Keratinocyte (primary cell): ENCODE results near the gene FAM107B. TPM values are rescaled to one million over a fixed set of nuclear protein-coding genes. Genes with fewer than 3 reads are reported as not detected.

Experiments
- DNase-seq: peaks from one replicate; pipeline ENCODE4 v3.0.0-alpha.2; 2011; ENCODE audit warnings: low read depth, missing footprints, low spot score
- FAIRE-seq: peaks from 2 replicates; lab custom pipeline; 2011; peaks lifted over from hg19 to GRCh38; lab: Jason Lieb, UNC
- H2AFZ ChIP-seq: 2 replicates; pipeline ENCODE4 v1.6.0; 2012; ENCODE audit warnings: low read length, control low read depth, inconsistent platforms; ENCODE audit not compliant: control insufficient read depth
- H3K27ac ChIP-seq: 2 replicates; pipeline ENCODE4 v1.5.1; 2011; ENCODE audit warnings: low read length; ENCODE audit not compliant: control insufficient read depth, insufficient read depth
- H3K27me3 ChIP-seq: 3 replicates; pipeline ENCODE4 v1.6.0; 2011; ENCODE audit warnings: low read length; ENCODE audit not compliant: control insufficient read depth, insufficient read depth; ENCODE audit errors: extremely low read depth
- H3K36me3 ChIP-seq, 2 experiments: 2 replicates in 1 of 2; 3 replicates in 1 of 2; pipeline ENCODE4 v1.5.1; 2011; ENCODE audit warnings: low read length in 2 of 2, mild to moderate bottlenecking in 1 of 2; ENCODE audit not compliant: control insufficient read depth in 2 of 2, insufficient read depth in 2 of 2; ENCODE audit errors: extremely low read depth in 1 of 2
- H3K4me1 ChIP-seq: 3 replicates; pipeline ENCODE4 v1.5.1; 2011; ENCODE audit warnings: low read length; ENCODE audit not compliant: control insufficient read depth, insufficient read depth; ENCODE audit errors: extremely low read depth
- H3K4me2 ChIP-seq: 3 replicates; pipeline ENCODE4 v1.6.0; 2011; ENCODE audit warnings: low read depth, low read length; ENCODE audit not compliant: control insufficient read depth, insufficient read depth; ENCODE audit errors: extremely low read depth
- H3K4me3 ChIP-seq, 3 experiments: fragments of 200-600 bp in 1 of 3; sonication (generic) in 1 of 3; 2 replicates in 2 of 3; 3 replicates in 1 of 3; pipeline ENCODE4 v1.5.1; 2011 to 2016; ENCODE audit warnings: low read length in 3 of 3, mild to moderate bottlenecking in 3 of 3, control low read depth in 2 of 3, inconsistent platforms in 1 of 3, low read depth in 1 of 3, mixed read lengths in 1 of 3, mixed run types in 1 of 3, moderate library complexity in 1 of 3; ENCODE audit not compliant: control insufficient read depth in 2 of 3, insufficient read depth in 2 of 3; ENCODE audit errors: extremely low read depth in 1 of 3
- H3K79me2 ChIP-seq: 2 replicates; pipeline ENCODE4 v1.6.0; 2012; ENCODE audit warnings: low read length; ENCODE audit not compliant: control insufficient read depth, insufficient read depth
- H3K9ac ChIP-seq: 3 replicates; pipeline ENCODE4 v1.6.0; 2011; ENCODE audit warnings: low read length; ENCODE audit not compliant: control insufficient read depth, insufficient read depth; ENCODE audit errors: extremely low read depth
- H3K9me1 ChIP-seq: 3 replicates; pipeline ENCODE4 v1.6.0; 2011; ENCODE audit warnings: low read length; ENCODE audit not compliant: control insufficient read depth, insufficient read depth; ENCODE audit errors: extremely low read depth
- H3K9me3 ChIP-seq: 2 replicates; pipeline ENCODE4 v1.5.1; 2012; ENCODE audit warnings: low read depth, low read length; ENCODE audit not compliant: control insufficient read depth
- H4K20me1 ChIP-seq: 3 replicates; pipeline ENCODE4 v1.6.0; 2011; ENCODE audit warnings: low read length; ENCODE audit not compliant: control insufficient read depth, insufficient read depth; ENCODE audit errors: extremely low read depth
- EZH2 ChIP-seq: IDR thresholded peaks from one replicate; pipeline ENCODE4 v1.6.1; 2012; ENCODE audit warnings: inconsistent platforms, mild to moderate bottlenecking, low read length, moderate library complexity
- dilution Hi-C: fragments of 300-500 bp; cut with MboI; formaldehyde crosslinking; loops from one replicate; pipeline ENCODE4 v1.7.0; 2020; ENCODE audit warnings: low sequenced_read_pairs; ENCODE audit not compliant: extremely low pct_ligation_motif_present
- polyA plus RNA-seq, 5 experiments: library from polyadenylated mRNA; depleted of rRNA in 3 of 5; stranded (reverse) in 3 of 5; stranded (forward) in 1 of 5; unstranded in 1 of 5; fragments of >200 nt; gene quantifications; 1 replicate in 1 of 5; 2 replicates in 3 of 5; 3 replicates in 1 of 5; pipeline versions ENCODE4 v1.2.1 to v1.2.3, GENCODE V29; 2011 to 2012; ENCODE audit warnings: missing spikeins in 2 of 5, low read depth in 1 of 5, low replicate concordance in 1 of 5
- TF ChIP-seq, protein P1 (sequence below), 3 experiments: IDR thresholded peaks in 1 of 3; conservative IDR thresholded peaks in 1 of 3; optimal IDR thresholded peaks in 1 of 3; 2 replicates in 2 of 3; 3 replicates in 1 of 3; pipeline versions ENCODE3 to v1.5.1; 2011; ENCODE audit warnings: low read length in 3 of 3, mild to moderate bottlenecking in 3 of 3, moderate library complexity in 2 of 3, control low read depth in 1 of 3, inconsistent platforms in 1 of 3; ENCODE audit not compliant: insufficient read depth in 2 of 3; ENCODE audit errors: extremely low read depth in 1 of 3

The FAM107B gene
- polyA plus RNA-seq, 1 donor (not counting 4 experiments of a cell fraction or from before 2014, with no cell fraction given): 8.7 TPM

DNA sequence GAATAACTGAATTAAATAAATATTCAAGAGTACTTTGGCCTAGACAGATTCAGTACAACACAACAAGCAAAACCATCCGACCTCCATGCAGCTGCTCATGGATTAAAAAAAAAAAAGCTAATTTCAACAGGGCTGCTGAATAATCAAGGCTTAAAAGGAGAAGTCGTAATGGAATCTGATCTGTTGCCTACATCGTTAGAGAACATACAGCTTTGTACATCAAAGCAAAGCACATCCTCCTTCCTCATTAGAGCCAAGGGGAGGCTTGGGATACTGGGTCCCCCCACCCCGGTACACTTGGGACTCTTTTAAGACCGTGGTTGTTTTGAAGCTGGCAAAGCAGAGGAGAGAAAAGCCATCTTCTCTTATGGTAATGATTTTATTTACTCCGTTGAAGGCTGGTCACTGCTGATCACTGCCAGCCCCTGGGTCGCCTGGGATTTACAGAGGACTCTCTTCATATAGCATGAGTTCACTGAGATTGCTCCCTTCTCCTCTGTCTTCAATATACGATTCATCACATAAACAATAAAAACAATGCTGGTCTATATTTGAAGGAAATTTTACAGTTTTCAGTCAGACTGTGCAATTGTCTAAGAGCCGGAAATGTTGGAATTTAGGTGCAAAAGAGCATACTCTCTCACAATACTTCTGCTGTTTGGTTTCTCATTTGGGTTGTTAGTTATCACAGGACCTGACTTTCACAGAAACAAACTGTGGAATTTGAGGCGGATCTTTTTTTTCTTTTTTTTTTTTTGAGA is 148.8 kb downstream of the FAM107B start:
- Histone ChIP-seq H3K79me2 (no peaks in the 10 kb centered on the region), H3K9ac (no peak overlapping the region), H2AFZ (no peak overlapping the region), H3K9me1 (no peaks in the 10 kb centered on the region), H4K20me1 (no peaks in the 10 kb centered on the region), H3K27ac (no peak overlapping the region), H3K4me2 (no peak overlapping the region), H3K4me3 (no peak overlapping the region), H3K4me1 (no peaks in the 10 kb centered on the region), H3K27me3 (no peaks in the 10 kb centered on the region), H3K9me3 (no peaks in the 10 kb centered on the region), H3K36me3 (no peaks in the 10 kb centered on the region)
- no peak for DNase-seq
- dilution Hi-C loops: no loop called here
- TF ChIP-seq EZH2: no peak
- TF ChIP-seq, protein P1, sequence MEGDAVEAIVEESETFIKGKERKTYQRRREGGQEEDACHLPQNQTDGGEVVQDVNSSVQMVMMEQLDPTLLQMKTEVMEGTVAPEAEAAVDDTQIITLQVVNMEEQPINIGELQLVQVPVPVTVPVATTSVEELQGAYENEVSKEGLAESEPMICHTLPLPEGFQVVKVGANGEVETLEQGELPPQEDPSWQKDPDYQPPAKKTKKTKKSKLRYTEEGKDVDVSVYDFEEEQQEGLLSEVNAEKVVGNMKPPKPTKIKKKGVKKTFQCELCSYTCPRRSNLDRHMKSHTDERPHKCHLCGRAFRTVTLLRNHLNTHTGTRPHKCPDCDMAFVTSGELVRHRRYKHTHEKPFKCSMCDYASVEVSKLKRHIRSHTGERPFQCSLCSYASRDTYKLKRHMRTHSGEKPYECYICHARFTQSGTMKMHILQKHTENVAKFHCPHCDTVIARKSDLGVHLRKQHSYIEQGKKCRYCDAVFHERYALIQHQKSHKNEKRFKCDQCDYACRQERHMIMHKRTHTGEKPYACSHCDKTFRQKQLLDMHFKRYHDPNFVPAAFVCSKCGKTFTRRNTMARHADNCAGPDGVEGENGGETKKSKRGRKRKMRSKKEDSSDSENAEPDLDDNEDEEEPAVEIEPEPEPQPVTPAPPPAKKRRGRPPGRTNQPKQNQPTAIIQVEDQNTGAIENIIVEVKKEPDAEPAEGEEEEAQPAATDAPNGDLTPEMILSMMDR (optimal IDR thresholded peaks at IDR 0.05 in 1 of 3, IDR thresholded peaks at IDR 0.05 in 1 of 3, conservative IDR thresholded peaks at IDR 0.05 in 1 of 3; ENCODE audit: extremely low read depth in 1 of 3, insufficient read depth in 2 of 3, low read length in 3 of 3): no peak
- no peak for FAIRE-seq

DNA sequence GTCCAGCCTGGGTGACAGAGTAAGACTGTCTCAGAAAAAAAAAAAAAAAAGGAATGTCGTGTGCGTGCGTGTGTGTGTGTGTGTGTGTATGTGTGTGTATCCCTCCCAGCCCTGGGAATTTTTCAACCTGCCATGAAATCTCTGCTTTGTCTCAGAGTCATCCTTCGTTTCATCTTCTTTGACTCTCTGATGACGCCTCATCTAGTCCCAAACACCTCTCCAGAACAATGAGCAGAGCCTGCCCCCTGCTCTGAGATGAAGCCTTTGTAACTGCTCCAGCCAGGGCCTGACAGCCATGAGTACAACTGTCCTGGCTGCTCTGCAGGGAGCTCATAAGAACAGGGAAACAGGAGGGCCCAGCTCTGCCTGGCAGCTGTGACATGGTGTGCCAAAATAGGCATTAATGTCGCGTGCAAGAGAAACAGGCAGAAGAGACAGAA is 149.5 kb downstream of the FAM107B start:
- H3K9me1 ChIP-seq: no peaks in the 10 kb centered on the region
- H3K27ac ChIP-seq: no peak overlapping the region
- no peak overlapping the region for H2AFZ ChIP-seq
- dilution Hi-C loops: no loop called here
- H3K36me3 ChIP-seq: no peaks in the 10 kb centered on the region
- H3K4me1 ChIP-seq: no peaks in the 10 kb centered on the region
- no peaks in the 10 kb centered on the region for H3K79me2 ChIP-seq
- no peak overlapping the region for H3K4me3 ChIP-seq
- no peak for FAIRE-seq
- H3K27me3 ChIP-seq: no peaks in the 10 kb centered on the region
- H3K4me2 ChIP-seq: no peak overlapping the region
- no peaks in the 10 kb centered on the region for H3K9me3 ChIP-seq
- TF ChIP-seq, protein P1 (optimal IDR thresholded peaks at IDR 0.05 in 1 of 3, IDR thresholded peaks at IDR 0.05 in 1 of 3, conservative IDR thresholded peaks at IDR 0.05 in 1 of 3; ENCODE audit: extremely low read depth in 1 of 3, insufficient read depth in 2 of 3, low read length in 3 of 3): no peak
- no peak for TF ChIP-seq EZH2
- DNase-seq: no peak
- no peak overlapping the region for H3K9ac ChIP-seq
- H4K20me1 ChIP-seq: no peaks in the 10 kb centered on the region
